Hepatocyte (in vitro differentiated cells): Measurements from ENCODE around the gene PLSCR5.

Experiments
- CTCF ChIP-seq: fragments of 200-600 bp; sonication (generic); IDR thresholded peaks from 2 replicates; pipeline ENCODE4 v1.5.1; 2016; ENCODE audit warnings: antibody characterized with exemption, mild to moderate bottlenecking; ENCODE audit not compliant: poor library complexity
- EZH2phosphoT487 ChIP-seq: fragments of 200-600 bp; sonication (generic); IDR thresholded peaks from one replicate; pipeline ENCODE4 v1.6.1; 2018; ENCODE audit warnings: antibody characterized with exemption, mild to moderate bottlenecking, low read depth, moderate library complexity; ENCODE audit not compliant: unreplicated experiment, severe bottlenecking

- TF ChIP-seq CTCF (no peak), EZH2phosphoT487 (no peak)
These were observed at the start of gene PLSCR5 for GRCh38 chr3:146605106-146605505.
